ENCODE results near the gene KIAA2012. TPM values are rescaled to one million over a fixed set of nuclear protein-coding genes. Genes with fewer than 3 reads are reported as not detected.

KIAA2012 gene
- total RNA-seq, 1 donor from 2014 or later = not detected

DNA sequence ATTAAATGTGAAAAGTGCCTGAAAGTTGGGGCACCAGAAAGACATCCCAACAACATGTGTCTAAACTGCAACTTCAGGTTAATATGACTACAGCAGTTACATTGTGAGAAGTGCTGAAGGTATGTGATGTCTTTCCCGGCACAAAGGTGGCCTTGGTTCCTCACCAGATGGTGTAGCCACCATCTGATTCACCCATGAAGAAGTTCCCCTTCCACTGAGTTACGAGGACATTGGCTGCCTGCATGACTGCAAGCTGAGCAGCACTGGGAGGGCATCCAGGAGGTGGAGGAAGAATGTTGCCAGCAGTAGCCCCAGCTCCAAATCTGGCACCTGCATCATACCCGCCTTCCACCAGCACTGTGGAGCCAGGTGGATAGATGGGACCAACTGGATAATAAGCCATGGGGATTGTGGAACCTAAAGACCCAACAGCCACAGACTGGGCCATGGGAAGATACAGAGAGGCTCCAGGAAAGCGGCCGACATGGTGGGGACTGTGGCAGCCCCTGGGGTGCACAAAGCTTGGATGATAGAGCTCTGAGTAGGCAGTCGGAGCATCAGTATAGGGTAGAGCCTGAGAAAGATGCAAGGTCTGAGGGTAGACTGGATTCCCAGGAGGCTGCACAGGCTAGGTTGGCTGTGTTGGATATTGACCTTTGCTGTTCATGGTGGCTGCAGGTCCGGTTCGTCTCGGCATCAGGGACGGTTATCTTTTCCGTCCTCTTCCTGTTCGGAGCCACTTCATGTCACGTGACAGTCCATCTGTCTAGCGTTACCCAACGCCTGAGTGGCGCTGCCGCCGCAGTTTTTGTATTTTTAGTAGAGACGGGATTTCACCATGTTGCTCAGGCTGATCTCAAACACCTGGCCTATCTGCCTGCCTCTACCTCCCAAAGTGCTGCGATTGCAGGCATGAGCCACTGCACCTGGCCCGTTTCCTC, 128.4 kb downstream of the KIAA2012 start:
- TF ChIP-seq CTCF (IDR thresholded peaks at IDR 0.05; ENCODE audit: insufficient read depth, low read length, severe bottlenecking) = no peak
- DNase-seq (ENCODE audit: low read depth) (no peak), FAIRE-seq (no peak)
- Histone ChIP-seq H3K27me3 (ENCODE audit: control insufficient read depth, insufficient read depth, low read length) (no peaks in the 10 kb centered on the region), H3K36me3 (ENCODE audit: control insufficient read depth, insufficient read depth, low read length) (no peaks in the 10 kb centered on the region), H3K4me3 (ENCODE audit: low read depth, low read length) (no peak overlapping the region)

DNA sequence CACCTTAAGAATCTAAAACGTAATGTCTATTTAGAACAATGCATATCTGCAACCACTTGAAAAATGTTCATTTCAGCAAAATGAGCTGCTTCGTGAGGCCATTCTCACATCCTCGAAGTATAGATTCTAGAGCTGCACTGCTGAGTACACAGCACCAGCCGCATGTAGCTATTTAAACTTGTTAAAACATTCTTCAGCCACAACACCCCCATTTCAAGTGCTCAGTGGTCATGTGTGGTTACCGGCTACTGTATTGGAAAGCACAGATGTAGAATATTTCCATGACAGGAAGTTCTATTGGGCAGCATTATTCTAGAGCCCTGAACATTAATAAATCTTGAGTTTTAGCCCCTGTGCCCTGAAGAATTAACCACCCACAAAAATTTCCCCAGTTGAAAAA, 130.3 kb downstream of the KIAA2012 start:
- DNase-seq (ENCODE audit: low read depth) (no peak), FAIRE-seq (no peak)
- H3K27me3 ChIP-seq (ENCODE audit: control insufficient read depth, insufficient read depth, low read length) = no peaks in the 10 kb centered on the region
- TF ChIP-seq CTCF (IDR thresholded peaks at IDR 0.05; ENCODE audit: insufficient read depth, low read length, severe bottlenecking) = no peak
- no peaks in the 10 kb centered on the region for H3K36me3 ChIP-seq (ENCODE audit: control insufficient read depth, insufficient read depth, low read length)
- H3K4me3 ChIP-seq (ENCODE audit: low read depth, low read length) = no peak overlapping the region

DNA sequence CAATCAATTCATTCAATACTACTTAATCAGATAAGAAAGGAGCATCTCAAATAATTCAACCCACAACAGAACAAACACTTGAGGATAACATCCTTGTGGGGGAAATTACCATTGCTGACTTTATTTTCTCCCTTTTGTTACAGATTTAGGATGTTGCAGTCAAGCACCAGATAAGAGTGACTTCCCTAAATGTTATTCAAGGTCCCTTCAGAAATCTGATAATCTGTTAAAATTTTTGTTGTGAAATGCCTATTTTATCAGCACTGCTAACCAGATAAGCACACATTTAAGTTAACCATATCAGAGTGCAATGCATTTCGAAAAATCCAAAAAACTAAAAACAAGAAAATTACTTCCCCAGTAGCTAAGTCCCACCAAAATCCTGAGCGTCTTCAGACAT, 131.8 kb downstream of the KIAA2012 start:
- no peak for TF ChIP-seq CTCF (IDR thresholded peaks at IDR 0.05; ENCODE audit: insufficient read depth, low read length, severe bottlenecking)
- H3K36me3 ChIP-seq (ENCODE audit: control insufficient read depth, insufficient read depth, low read length) = no peaks in the 10 kb centered on the region
- no peak for DNase-seq (ENCODE audit: low read depth)
- no peak for FAIRE-seq
- no peaks in the 10 kb centered on the region for H3K27me3 ChIP-seq (ENCODE audit: control insufficient read depth, insufficient read depth, low read length)
- H3K4me3 ChIP-seq (ENCODE audit: low read depth, low read length) = no peak overlapping the region

DNA sequence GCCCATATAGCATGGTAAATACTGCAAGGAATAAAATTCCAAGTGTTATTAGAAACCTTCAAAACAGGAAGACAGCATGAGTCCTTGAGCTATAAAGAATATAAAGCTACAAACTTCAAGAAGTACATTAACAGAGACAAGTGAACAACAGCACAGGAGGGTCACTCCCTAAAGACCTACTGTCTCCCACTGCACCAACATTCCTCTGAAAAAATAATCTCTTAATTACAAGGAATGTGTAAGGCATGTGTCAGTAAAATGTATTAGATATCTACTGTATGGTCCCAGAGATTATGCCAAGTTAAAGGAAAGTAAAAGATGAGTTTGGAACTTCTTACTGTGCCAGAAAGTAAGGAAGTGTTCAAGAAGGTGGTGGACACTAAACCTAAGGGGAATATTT, 135.5 kb downstream of the KIAA2012 start:
- H3K27me3 ChIP-seq (ENCODE audit: control insufficient read depth, insufficient read depth, low read length) = no peaks in the 10 kb centered on the region
- FAIRE-seq (no peak), DNase-seq (ENCODE audit: low read depth) (no peak)
- H3K36me3 ChIP-seq (ENCODE audit: control insufficient read depth, insufficient read depth, low read length) = no peaks in the 10 kb centered on the region
- no peak for TF ChIP-seq CTCF (IDR thresholded peaks at IDR 0.05; ENCODE audit: insufficient read depth, low read length, severe bottlenecking)
- no peak overlapping the region for H3K4me3 ChIP-seq (ENCODE audit: low read depth, low read length)

- FAIRE-seq (no peak), DNase-seq (ENCODE audit: low read depth) (no peak)
- H3K4me3 ChIP-seq (ENCODE audit: low read depth, low read length) = no peak overlapping the region
- no peak for TF ChIP-seq CTCF (IDR thresholded peaks at IDR 0.05; ENCODE audit: insufficient read depth, low read length, severe bottlenecking)
- no peaks in the 10 kb centered on the region for H3K27me3 ChIP-seq (ENCODE audit: control insufficient read depth, insufficient read depth, low read length)
- H3K36me3 ChIP-seq (ENCODE audit: control insufficient read depth, insufficient read depth, low read length) = no peaks in the 10 kb centered on the region
Observed at GRCh38 chr2:202215179-202215578, 142.1 kb downstream of the KIAA2012 start.
